Peyer's patch (tissue), 4 donors: ENCODE results near the gene TMEM50A.
"Not testable (repeated sequence)": the region's sequence is repeated elsewhere in the genome, so short reads cannot be mapped to it uniquely, and the experiment has no call there.

Experiments
- POLR2A ChIP-seq, 2 donors: fragments of 450-650 bp; IDR thresholded peaks; one replicate each; pipeline ENCODE4 v1.5.1; 2017; ENCODE audit warnings: antibody characterized with exemption in 2 of 2, mild to moderate bottlenecking in 2 of 2, moderate library complexity in 2 of 2
- TF ChIP-seq, protein P1 (sequence below), 6 experiments: fragments of 450-650 bp in 4 of 6; fragments of 200-600 bp in 2 of 6; sonication (generic) in 1 of 6; IDR thresholded peaks; one replicate each; pipeline ENCODE4 v1.5.1; 2017 to 2019; ENCODE audit warnings: antibody characterized with exemption in 6 of 6, mild to moderate bottlenecking in 3 of 6, moderate library complexity in 1 of 6

DNA sequence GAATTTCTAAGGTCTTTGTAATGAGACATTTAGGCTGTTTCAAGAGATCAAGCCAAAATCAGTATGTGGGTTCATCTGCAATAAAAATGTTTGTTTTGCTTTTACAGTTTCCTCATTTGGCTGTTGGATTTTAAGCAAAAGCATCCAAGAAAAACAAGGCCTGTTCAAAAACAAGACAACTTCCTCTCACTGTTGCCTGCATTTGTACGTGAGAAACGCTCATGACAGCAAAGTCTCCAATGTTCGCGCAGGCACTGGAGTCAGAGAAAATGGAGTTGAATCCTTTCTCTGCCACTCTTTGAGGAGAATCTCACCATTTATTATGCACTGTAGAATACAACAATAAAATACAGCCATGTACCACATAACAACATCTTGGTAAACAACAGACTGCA is 9.3 kb upstream of the TMEM50A start:
- TF ChIP-seq, protein P1, sequence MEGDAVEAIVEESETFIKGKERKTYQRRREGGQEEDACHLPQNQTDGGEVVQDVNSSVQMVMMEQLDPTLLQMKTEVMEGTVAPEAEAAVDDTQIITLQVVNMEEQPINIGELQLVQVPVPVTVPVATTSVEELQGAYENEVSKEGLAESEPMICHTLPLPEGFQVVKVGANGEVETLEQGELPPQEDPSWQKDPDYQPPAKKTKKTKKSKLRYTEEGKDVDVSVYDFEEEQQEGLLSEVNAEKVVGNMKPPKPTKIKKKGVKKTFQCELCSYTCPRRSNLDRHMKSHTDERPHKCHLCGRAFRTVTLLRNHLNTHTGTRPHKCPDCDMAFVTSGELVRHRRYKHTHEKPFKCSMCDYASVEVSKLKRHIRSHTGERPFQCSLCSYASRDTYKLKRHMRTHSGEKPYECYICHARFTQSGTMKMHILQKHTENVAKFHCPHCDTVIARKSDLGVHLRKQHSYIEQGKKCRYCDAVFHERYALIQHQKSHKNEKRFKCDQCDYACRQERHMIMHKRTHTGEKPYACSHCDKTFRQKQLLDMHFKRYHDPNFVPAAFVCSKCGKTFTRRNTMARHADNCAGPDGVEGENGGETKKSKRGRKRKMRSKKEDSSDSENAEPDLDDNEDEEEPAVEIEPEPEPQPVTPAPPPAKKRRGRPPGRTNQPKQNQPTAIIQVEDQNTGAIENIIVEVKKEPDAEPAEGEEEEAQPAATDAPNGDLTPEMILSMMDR (IDR thresholded peaks at IDR 0.05) = not testable (repeated sequence)
- not testable (repeated sequence) for TF ChIP-seq POLR2A (IDR thresholded peaks at IDR 0.05)
